Measurements from ENCODE around the gene COBLL1.
A peak's percentile ranks its signal among the peaks of the same experiment; 100 is the strongest.
"Not testable (repeated sequence)": the region's sequence is repeated elsewhere in the genome, so short reads cannot be mapped to it uniquely, and the experiment has no call there.

The COBLL1 gene

DNA sequence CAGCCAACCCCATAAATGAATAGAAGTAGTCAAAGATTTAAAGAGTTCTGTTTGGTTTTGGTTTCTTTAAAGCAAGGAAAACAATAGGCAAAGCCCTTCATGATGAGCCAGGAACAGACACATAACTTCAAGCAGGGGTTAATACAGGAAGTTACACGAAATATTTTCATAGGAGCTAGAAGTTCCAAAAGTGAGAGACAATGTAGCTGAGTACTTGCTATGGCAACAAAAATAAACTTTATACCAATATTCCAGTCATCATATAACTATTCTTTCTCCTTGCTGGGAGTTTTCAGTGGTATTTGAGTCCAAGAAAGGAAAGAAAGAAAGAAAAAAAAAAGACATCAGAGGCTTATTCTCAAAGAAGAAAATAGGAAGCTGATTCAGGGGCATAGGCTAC is 56.2 kb downstream of the COBLL1 start:
- DNase-seq (ENCODE audit: low read depth) = no peak

DNA sequence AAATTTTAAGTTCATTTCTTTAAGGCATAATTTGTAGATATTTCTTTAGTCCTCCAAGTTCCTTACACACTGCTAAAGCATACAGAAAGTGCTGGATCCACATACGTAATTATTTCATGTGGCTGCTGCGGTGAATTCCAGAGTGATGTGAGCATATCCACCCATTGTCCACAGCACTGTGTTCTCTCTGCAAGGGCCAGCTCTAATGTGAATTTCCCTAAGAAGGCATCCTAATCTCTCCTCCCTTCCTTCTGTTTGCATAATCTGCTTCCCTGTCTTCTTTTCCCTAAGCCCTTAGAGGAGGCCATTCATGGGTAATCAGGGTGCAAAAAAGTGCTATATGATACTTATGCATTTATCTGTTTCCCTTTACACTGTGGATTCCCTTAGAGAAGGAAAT is 57.2 kb downstream of the COBLL1 start:
- no peak for DNase-seq (ENCODE audit: low read depth)

DNA sequence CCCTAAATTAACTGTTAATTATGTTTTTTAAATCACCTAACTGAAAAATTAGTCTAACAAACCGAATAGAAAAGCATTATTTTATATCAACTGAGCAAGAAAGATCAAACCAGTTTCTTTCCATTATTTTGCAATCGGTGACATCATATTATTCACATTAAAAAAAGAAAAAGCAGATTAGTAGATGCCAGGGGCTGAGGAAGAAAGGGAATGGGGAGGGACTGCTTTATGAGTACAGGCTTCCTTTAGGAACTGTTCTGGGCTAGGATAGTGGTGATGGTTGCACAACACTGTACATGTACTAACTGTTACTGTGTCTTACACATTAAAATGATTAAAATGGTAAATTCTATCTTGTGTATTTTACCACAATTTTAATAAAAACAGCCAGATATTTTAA is 59.3 kb downstream of the COBLL1 start:
- DNase-seq (ENCODE audit: low read depth) = no peak

DNA sequence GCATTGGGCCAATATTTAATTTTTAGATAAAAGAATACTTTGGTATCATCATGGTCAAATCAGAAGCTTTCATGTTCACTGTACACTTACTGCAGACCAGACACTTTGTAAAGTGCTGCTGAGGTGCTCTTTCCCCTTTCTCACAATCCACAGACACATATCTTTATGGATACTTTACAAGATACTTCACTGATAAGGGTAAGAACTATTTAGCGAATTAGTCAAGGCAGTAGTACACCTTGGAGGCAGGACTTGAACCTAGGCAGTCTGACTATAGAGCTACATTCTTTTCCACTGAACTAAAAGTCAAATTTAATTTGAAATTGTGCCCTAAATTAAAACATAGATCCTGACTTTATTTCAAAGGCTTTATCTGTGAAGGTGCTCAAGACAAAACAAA is 60.2 kb downstream of the COBLL1 start:
- DNase-seq (ENCODE audit: low read depth) = no peak

DNA sequence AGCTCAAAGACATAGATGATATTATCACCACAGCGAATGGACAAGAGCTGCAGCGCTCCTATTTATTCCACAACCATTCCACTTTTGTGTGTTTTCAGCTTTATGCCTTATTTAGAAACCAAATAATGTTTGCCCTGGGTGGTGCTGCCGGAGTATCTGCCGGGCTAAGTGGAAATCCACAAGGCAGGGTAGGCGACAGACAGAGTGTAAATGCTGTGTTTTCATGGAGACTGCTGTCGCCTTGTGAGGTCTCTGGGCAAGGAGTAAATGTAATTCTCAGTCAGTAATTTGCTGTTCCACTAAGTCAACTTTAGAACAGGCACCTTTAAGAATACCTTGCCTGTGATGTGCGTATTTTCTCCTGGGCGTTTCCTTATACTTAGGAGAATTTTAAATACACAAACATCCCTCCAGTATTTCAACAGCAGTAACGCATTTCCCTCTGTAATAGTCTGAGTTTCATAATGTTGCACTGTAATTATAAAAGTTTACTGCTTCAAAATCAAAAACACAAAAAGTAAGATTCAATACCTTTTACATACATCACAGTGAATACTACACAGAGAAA is 60.9 kb downstream of the COBLL1 start:
- no peak for DNase-seq (ENCODE audit: low read depth)

DNA sequence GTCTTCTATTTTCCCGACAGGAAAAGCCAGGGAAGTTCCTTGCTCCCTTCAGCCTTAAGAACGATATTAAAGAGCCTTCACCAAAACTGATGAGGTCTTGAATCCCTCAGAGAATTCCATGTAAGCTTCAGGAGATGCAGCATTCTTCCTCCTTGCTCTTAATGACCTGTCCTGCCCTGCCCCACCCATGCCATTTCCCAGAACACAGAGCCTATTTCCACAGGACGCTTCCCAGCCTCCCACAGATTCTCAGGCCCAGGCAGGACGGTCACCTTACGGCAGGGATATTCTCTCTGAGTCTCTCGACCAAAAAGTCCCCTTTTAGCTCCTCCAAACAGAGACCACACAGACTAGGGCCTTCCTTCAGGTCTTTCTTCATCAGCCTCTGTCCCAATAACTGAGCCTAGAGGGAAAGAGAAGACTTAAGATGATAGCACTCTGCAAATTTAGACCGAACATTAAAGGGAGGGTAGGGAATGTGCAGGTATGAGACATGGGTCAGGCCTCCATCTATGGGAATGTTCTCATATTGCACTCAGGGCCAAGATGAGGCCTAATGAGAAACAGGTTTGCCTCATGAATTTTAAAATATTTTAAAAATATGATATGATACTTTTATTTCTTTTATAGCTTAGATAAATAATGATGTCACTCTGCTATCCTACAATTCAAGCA is 62.1 kb downstream of the COBLL1 start:
- no peak for DNase-seq (ENCODE audit: low read depth)

DNA sequence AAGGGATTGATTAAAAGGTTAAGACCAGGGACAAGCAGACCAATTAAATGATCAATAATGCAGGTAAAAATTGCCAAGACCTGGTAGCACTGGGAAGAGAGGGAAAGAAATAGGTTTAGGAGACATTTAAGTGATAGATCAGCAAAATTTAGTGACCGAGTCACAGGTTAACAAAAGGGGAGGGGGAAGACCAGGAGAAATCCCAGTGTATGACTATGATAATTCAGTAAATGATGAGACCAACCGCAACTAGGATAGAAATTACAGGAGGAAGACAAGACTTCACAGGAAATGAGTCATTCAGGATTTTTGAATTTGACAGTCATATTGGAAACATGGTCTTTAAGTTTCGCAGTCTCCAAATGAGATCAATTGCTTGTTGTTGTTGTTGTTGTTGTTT is 62.9 kb downstream of the COBLL1 start:
- peak; percentile 32 for DNase-seq (ENCODE audit: low read depth)

DNA sequence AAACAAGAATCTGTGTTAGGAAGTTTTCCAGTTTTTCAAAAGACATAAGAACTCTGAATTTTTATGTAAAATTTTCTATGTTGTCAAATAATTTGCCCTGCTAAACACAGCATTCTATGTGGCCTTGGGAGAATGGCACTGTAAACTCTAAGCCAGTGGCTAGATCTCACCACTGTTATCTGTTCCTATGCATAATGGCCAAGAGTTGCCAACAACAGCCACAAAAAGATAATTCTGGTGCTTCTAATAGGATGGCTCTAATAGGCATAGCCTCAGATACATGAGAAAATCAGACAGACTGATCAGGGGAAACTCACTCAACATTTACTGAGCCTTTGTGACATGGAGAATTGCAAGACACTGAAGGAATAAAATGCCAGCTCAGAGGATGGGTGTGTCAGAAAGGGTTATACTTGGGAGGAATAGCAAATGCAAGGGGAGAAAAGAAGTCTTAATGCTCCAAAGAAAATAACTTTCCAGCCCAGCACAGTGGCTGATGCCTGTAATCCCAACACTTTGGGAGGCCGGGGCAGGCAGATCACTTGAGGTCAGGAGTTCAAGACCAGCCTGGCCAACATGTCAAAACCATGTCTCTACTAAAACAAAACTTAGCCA is 63.7 kb downstream of the COBLL1 start:
- no peak for DNase-seq (ENCODE audit: low read depth)

DNA sequence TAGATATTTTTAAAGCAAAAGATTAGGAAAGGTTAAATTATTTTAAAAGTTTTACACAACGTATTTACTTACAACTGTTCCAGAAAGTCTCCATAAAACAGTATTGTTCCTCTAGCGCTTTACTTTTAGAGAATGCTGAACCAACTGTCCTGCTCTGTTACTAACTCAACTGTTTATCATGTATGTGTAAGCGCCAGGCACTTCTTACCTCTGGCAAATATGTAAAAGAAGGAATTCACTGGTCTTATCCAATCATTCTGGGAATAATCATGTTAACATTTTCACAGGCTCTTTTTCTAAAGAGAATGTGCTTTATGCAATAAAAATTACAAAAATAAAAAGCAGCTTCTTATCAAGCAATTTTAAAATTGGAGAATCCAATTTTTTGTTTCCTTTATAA is 68.0 kb downstream of the COBLL1 start:
- no peak for DNase-seq (ENCODE audit: low read depth)

DNA sequence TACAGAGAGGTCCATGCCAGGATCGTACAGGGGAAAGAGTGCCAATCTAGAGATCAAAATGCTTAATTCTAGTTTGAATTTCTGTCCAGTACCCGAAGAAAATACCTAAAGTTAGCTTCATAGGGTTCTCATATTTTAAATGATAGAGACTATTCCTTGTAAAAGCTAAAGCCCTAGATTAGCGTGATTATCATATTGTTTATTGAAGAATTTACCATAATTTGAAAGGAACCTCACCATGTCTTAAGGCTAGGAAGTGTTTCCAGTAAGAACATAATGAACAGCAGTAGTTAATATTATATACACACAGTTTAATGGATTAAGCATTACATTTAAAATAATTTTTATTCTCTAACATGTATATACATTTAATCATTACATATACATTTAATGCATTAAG is 68.5 kb downstream of the COBLL1 start:
- DNase-seq (ENCODE audit: low read depth) = no peak

DNA sequence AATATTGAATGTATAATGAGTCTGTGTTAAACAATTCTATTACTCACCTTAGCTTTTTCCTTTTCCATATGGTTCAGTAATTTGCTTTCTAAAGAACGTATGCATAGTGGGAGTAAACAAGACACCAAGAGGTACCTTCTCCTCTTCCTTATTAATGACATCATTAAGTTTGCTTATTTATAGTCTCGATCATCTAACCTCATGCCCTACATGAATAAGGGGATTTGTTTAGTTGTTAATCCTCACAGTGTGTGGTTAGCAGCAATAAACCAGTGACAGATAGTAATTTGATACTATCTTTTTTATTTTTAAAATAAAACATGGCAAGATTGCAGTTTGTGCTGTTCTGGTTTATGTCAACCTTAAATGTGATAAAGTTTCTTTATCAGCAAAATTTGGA is 69.7 kb downstream of the COBLL1 start:
- no peak for DNase-seq (ENCODE audit: low read depth)

DNA sequence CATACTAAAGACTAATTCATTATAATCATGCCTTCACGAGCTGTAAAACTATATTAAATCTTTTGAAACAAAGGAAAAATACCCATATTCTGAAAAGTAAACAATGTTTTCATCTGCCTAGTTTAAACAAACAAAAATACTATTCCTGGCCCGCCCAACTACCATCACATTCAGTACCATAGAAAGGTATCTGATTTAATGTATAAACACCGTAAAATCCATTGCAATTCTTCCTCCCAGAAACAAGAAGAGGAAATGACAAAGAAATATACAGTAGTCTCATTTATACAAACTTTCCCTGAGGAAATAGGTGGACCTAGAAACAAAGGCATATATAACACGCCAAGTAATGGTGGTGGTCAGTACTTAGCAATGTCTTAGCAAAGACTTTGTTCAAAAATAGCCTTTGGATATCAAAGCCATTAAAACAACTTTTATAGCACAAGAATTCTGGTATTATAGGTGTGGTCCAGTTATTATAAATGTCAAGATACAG is 71.2 kb downstream of the COBLL1 start:
- no peak for DNase-seq (ENCODE audit: low read depth)

DNA sequence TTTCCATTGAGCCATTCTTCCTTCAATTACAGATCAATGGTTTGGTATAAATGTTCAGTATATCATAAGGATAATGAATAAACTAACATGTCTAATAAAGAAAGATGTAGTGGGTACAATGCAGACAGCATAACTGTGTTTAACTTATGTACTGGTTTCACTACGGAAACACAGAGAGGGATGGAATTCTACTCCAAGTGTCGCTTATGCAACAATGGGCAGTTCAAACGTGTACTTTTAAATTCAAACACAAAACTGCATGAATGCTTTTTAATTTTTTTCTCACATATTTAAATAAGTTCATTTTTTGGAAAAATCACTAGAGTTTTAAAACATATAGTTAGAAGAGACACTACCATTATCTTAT is 74.7 kb downstream of the COBLL1 start:
- DNase-seq (ENCODE audit: low read depth) = no peak

DNA sequence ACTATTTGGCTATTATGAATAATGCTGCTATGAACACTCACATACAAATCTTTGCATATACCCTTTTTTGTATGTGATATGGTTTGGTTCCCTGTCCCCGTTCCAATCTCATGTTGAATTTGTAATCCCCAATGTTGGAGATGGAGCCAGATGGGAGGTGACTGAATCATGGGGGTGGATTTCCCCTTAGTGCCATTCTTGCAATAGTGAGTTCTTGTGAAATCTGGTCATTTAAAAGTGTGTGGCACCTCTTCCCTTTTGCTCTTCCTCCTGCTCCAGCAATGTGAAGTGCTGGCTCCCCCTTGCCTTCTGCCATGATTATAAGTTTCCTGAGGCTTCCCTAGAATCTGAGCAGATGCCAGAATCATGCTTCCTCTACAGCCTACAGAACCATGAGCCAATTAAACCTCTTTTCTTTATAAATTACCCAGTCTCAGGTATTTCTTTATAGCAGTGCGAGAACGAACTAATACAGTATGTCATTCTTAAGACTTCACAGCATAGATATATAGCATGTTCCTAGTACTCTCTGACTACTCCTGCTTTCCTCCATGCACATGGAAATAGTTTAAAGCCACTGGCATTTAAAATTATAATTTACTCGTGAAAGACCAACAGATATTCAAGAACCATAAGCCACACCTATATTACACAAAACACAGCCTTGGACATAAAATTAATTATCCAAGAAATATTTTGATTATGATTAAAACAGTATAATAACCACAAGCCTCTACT is 75.2 kb downstream of the COBLL1 start:
- no peak for DNase-seq (ENCODE audit: low read depth)

DNA sequence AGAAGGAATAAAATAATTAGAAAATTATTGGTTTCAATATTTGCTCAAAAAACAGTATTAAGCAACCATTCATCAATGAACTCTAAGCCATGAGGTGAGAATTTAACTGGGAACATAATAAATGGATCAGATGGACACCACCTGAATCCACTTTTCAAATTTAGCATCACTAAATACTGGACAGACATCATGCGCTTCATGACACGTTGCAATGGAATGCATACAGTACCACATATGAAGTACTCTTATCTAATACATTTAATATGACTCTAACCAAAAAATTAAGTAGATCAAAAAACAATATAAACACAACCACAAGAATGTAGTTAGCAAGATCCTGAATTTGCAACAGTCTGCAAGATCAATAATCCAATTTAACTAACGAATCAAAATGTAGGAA is 76.6 kb downstream of the COBLL1 start:
- DNase-seq (ENCODE audit: low read depth) = no peak

DNA sequence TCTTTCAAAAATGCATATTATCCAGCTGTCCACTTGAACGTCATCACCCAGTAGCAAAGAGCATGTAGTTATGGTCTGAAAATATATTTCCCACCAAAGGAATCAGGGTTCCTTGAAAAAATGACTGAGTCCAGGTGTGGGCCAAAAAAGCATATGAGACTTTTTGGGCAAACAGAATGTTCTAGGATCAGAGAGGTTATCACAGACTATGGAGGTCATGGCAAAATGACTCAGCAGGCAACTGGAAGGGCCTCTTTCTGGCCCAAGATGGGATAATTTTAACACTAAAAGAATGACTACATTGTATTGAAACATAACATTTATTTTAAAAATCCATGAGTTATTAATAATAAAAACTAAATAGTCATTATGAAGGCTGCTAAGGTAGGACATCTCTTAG is 77.1 kb downstream of the COBLL1 start:
- DNase-seq (ENCODE audit: low read depth) = no peak

DNA sequence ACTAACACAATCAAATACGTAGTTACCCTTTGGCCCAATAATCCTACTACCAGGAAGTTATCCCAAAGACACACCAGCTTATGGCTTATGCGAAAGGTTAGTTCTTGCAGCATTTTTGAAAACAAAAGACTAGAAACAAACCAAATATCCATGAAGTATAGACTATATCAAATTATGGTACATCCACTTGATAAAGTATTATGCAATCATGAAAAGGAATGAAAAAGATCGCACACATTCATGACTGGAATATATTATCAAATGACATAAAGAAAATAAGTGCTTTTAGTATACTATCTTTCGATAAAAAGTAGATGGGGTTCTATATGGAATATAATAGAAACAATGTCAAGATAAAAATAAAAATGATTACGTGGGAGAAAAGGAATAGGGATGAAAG is 78.2 kb downstream of the COBLL1 start:
- no peak for DNase-seq (ENCODE audit: low read depth)

DNA sequence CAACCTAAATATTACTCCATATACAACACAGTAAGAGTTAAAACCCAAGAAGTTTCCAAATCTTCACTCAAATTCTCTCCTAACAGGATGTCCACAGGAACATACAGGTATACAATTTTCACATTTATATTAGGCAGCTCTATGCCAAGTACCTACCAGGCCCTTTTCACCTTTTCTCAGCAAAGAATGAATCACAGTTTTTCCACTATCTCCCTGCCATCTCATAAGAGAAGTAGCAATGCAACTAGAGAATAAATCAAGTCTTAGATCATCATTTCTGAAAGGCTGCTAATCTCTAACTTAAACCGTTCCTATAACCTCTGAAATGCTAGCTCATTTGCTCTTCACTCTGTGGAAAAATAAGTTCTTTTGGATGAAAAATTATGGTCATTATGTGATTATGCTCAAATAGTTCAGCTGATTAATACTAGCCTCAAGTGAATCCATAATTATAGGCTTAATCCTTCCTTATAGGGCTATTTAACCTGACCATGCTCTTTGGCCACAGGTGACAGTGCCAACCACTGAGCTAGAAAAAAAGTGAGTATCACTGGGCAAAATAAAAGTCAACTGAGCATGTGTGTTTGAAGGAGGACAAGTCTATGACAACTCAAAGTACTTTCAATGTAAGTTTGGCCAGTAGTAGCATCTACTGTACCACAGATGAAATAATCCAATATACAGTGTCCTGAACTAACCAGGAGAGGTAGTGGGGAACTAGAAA is 79.7 kb downstream of the COBLL1 start:
- DNase-seq (ENCODE audit: low read depth) = no peak

DNA sequence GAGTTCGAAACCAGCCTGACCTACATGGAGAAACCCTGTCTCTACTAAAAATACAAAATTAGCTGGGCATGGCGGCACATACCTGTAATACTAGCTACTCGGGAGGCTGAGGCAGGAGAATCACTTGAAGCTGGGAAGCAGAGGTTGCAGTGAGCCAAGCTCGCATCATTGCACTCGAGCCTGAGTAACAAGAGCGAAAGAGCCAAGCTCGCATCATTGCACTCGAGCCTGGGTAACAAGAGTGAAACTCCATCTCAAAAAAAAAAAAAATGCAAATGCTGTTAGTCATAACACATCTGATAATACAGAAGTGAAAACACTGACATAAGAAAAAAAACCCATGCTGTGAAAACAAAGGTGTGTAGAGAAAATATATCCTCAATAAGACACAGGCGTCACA is 80.4 kb downstream of the COBLL1 start:
- DNase-seq (ENCODE audit: low read depth) = not testable (repeated sequence)

DNA sequence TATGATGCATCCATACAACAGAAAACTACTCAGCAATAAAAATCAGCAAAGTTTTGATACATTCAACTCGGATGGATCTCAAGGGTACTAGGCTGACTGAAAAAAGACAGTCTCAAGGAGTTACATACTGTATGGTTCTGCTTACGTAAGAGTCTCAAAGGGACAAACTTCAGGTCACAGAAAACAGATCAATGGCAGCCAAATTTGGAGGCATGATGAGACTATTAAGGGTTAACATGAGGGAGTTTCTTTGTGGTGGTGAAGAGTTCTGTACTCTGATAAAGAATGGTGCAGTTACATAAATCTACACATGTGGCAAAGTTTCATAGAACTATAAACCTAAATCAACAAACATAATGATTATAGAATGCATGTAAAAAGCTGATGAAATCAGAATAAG is 81.4 kb downstream of the COBLL1 start:
- DNase-seq (ENCODE audit: low read depth) = no peak

DNA sequence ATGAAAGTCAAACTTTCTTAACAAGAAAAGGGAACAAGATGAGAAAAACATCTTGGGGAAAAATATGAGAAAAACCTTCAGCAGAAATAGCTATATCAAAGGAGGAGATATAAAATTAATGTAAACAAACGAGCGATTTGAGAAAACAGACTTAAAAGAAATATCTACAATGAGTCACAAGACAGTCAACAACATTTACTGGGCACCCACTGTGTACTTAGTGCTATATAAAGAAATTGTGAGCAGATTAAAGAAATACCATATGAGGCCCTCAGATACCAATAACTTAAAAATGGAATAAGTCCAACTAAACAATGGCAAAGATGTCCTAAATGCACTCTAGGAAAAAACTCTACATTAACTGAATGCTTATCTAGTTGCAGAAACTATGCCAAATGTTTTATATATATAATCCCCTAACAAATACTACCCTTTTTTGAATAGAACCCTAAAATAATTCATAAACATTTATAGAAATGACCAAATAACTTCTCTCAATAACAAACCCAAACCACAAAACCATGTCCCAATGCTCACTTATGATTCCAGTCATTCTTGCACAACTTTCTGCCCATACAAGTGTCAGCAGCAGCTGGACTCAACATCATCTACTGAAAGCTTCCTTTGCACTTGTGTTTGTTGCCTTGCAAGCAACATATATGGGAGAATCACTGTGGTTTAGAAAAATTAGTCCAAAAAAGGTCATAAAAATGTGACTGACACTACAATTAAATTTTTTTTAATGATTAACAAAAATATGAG is 83.5 kb downstream of the COBLL1 start:
- DNase-seq (ENCODE audit: low read depth) = no peak

DNA sequence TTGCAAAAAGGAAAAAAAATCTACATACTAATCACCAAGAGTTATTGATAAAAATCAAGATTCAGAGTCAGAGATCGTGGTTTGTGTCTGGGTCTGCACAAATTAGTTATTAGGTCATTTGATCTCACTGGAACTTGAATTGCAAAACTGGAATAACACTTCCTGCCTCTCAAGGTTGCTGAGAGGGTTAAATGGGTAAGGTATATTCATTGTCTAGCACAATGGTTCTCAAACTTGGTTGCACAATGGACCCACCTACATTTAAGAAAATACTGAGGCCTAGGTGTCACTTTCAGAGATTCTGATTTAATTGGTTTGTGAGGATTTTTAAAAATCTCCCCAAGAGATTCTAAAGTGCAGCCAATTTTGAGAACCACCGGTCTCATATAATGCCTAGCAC is 84.8 kb downstream of the COBLL1 start:
- DNase-seq (ENCODE audit: low read depth) = no peak

All from HS-5 (cell line).